ENCODE data around the gene ELMO1. TPM values are rescaled to one million over a fixed set of nuclear protein-coding genes. Genes with fewer than 3 reads are reported as not detected.

ELMO1 gene
- total RNA-seq, 1 donor from 2014 or later: not detected

DNA sequence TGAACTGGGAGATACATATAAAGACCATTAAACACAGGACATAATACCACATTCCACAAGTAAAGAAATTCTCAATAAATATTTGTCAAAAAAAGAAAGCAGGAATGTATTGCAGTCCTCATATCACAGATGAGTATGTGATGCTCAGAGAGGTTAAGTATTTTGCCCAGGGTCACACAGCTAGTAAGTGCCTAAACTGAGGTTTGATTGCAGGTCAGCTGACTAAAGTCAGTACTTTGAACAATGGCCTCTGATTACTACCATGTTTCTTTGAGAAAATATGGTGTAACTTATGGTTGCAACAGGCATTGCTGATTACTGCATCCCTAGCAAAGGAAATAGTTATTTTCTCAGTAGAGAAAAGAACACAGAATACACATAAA, 267.1 kb downstream of the ELMO1 start:
- no peaks in the 10 kb centered on the region for H3K4me1 Mint-ChIP-seq (ENCODE audit: unreplicated experiment)
- H3K4me3 Mint-ChIP-seq (ENCODE audit: unreplicated experiment): no peak overlapping the region
- H3K27ac Mint-ChIP-seq (ENCODE audit: unreplicated experiment): no peak overlapping the region
- TF ChIP-seq, protein P1, sequence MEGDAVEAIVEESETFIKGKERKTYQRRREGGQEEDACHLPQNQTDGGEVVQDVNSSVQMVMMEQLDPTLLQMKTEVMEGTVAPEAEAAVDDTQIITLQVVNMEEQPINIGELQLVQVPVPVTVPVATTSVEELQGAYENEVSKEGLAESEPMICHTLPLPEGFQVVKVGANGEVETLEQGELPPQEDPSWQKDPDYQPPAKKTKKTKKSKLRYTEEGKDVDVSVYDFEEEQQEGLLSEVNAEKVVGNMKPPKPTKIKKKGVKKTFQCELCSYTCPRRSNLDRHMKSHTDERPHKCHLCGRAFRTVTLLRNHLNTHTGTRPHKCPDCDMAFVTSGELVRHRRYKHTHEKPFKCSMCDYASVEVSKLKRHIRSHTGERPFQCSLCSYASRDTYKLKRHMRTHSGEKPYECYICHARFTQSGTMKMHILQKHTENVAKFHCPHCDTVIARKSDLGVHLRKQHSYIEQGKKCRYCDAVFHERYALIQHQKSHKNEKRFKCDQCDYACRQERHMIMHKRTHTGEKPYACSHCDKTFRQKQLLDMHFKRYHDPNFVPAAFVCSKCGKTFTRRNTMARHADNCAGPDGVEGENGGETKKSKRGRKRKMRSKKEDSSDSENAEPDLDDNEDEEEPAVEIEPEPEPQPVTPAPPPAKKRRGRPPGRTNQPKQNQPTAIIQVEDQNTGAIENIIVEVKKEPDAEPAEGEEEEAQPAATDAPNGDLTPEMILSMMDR (IDR thresholded peaks at IDR 0.05): no peak
- no peaks in the 10 kb centered on the region for H3K27me3 Mint-ChIP-seq (ENCODE audit: unreplicated experiment)
- H3K9me3 Mint-ChIP-seq (ENCODE audit: unreplicated experiment): no peaks in the 10 kb centered on the region
- no peaks in the 10 kb centered on the region for H3K36me3 Mint-ChIP-seq (ENCODE audit: unreplicated experiment)
- no peak for DNase-seq (ENCODE audit: extremely low spot score, unreplicated experiment)

GRCh38 chr7:37180828-37181549, 267.7 kb downstream of the ELMO1 start:
- Mint-ChIP-seq H3K27ac (ENCODE audit: unreplicated experiment) (no peak overlapping the region), H3K4me3 (ENCODE audit: unreplicated experiment) (no peak overlapping the region), H3K9me3 (ENCODE audit: unreplicated experiment) (no peaks in the 10 kb centered on the region), H3K4me1 (ENCODE audit: unreplicated experiment) (no peaks in the 10 kb centered on the region), H3K36me3 (ENCODE audit: unreplicated experiment) (no peaks in the 10 kb centered on the region), H3K27me3 (ENCODE audit: unreplicated experiment) (no peaks in the 10 kb centered on the region)
- TF ChIP-seq, protein P1 (IDR thresholded peaks at IDR 0.05): no peak
- no peak for DNase-seq (ENCODE audit: extremely low spot score, unreplicated experiment)

- no peaks in the 10 kb centered on the region for H3K36me3 Mint-ChIP-seq (ENCODE audit: unreplicated experiment)
- TF ChIP-seq, protein P1 (IDR thresholded peaks at IDR 0.05): no peak
- H3K27me3 Mint-ChIP-seq (ENCODE audit: unreplicated experiment): no peaks in the 10 kb centered on the region
- H3K4me3 Mint-ChIP-seq (ENCODE audit: unreplicated experiment): no peak overlapping the region
- no peak overlapping the region for H3K27ac Mint-ChIP-seq (ENCODE audit: unreplicated experiment)
- no peak for DNase-seq (ENCODE audit: extremely low spot score, unreplicated experiment)
- H3K4me1 Mint-ChIP-seq (ENCODE audit: unreplicated experiment): no peaks in the 10 kb centered on the region
- no peaks in the 10 kb centered on the region for H3K9me3 Mint-ChIP-seq (ENCODE audit: unreplicated experiment)
Measured at GRCh38 chr7:37176079-37176478, 272.6 kb downstream of the ELMO1 start.

GRCh38 chr7:37174460-37174859, 274.2 kb downstream of the ELMO1 start:
- TF ChIP-seq, protein P1 (IDR thresholded peaks at IDR 0.05): no peak
- H3K9me3 Mint-ChIP-seq (ENCODE audit: unreplicated experiment): peaks cover 2% of the 10 kb centered on the region
- DNase-seq (ENCODE audit: extremely low spot score, unreplicated experiment): no peak
- H3K27ac Mint-ChIP-seq (ENCODE audit: unreplicated experiment): no peak overlapping the region
- no peaks in the 10 kb centered on the region for H3K27me3 Mint-ChIP-seq (ENCODE audit: unreplicated experiment)
- no peaks in the 10 kb centered on the region for H3K36me3 Mint-ChIP-seq (ENCODE audit: unreplicated experiment)
- H3K4me1 Mint-ChIP-seq (ENCODE audit: unreplicated experiment): no peaks in the 10 kb centered on the region
- no peak overlapping the region for H3K4me3 Mint-ChIP-seq (ENCODE audit: unreplicated experiment)

DNA sequence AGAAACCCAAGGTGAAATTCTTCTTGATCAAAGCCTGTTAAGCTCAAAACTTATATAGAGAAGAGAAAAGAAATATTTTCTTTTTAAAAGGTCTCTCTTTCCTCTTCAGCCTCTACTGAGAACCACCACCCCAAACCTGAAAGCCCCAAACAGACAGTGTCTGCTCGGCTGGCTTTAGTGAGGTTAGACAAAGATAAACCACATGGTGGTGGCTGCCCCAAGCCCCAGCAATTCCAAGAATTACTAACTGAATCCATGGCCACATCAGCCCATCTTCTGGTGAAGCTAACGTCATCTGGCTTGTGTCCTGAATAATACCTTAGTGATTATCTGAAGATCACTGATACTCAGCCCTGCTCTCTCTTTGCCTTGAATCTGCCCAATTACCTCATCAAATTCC, 275.0 kb downstream of the ELMO1 start:
- no peaks in the 10 kb centered on the region for H3K27me3 Mint-ChIP-seq (ENCODE audit: unreplicated experiment)
- DNase-seq (ENCODE audit: extremely low spot score, unreplicated experiment): no peak
- no peaks in the 10 kb centered on the region for H3K4me1 Mint-ChIP-seq (ENCODE audit: unreplicated experiment)
- no peaks in the 10 kb centered on the region for H3K36me3 Mint-ChIP-seq (ENCODE audit: unreplicated experiment)
- no peak overlapping the region for H3K27ac Mint-ChIP-seq (ENCODE audit: unreplicated experiment)
- peaks cover 5% of the 10 kb centered on the region for H3K9me3 Mint-ChIP-seq (ENCODE audit: unreplicated experiment)
- TF ChIP-seq, protein P1 (IDR thresholded peaks at IDR 0.05): no peak
- H3K4me3 Mint-ChIP-seq (ENCODE audit: unreplicated experiment): no peak overlapping the region
